Kasumi-1 (cell line): ENCODE results near the gene CALN1.
"Not testable (repeated sequence)": the region's sequence is repeated elsewhere in the genome, so short reads cannot be mapped to it uniquely, and the experiment has no call there.

Experiments used
- DNase-seq, 2 experiments: peaks; one replicate each; lab custom pipeline; 2025; lab: John Stamatoyannopoulos, UW

Gene CALN1

DNA sequence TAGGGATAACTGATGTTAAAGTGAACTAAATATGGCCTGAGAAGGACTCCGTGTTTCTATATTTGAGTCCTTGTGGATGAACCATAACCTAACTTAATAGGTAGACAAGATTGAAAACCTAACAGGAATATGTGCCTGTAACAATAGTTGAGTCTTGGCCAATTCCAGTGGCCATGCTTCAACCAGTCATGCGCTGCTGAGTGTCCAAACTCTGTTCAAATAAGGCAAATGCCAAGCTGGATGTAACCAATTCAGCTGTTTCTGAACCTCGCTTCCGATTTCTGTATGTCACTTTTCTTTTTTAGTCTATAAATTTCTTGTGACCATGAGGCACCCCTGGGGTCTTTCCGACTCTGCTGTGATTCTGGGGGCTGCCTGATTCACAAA is 672.0 kb downstream of the CALN1 start:
- no peak for DNase-seq

DNA sequence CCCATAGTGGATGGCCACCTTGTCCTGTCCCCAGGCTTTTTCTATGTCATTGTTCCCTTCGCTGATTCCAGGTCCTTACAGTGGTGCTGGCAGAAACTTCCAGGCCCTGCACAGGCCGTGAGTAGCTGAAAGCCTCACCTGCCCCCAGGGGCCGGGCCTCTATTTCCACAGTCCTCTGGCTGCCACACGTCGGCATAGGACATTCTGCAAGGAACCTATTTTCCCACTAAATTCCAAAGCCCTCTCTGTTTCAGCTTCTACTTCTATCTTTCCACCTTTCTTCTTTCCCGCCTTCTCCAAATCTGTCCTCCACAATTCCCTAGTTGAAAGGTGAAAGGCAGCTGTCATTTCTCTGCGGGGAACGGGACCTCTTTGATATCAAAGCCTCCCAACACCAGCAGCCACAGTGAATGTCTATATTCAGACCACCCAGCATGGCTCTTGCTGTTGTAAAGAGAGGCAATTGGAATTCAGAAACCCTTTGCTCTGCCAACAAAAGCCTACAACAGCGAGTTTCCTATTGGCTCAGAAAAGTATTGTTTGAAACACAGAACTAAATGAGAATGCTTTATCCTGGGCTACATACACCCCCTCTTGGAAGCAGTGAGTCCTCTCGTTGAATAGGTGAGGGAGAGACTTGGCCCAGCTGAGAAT is 672.5 kb downstream of the CALN1 start:
- DNase-seq = no peak

GRCh38 chr7:71737931-71738540 is 674.1 kb downstream of the CALN1 start:
- DNase-seq = not testable (repeated sequence)

GRCh38 chr7:71735961-71736556 is 676.1 kb downstream of the CALN1 start:
- DNase-seq = peak; percentile 60 to 63

GRCh38 chr7:71733107-71733870 is 678.8 kb downstream of the CALN1 start:
- peak; percentile 77 for DNase-seq

- no peak for DNase-seq
Observed at GRCh38 chr7:71731740-71732139, 680.4 kb downstream of the CALN1 start.
